ENCODE measurements around the gene TXNDC8. TPM values are rescaled to one million over a fixed set of nuclear protein-coding genes. Genes with fewer than 3 reads are reported as not detected.

Gene TXNDC8
- total and polyA plus RNA-seq, 7 experiments from 2014 or later: not detected

- no peak overlapping the region for H3K4me3 ChIP-seq (ENCODE audit: low read length)
- H3K9me3 ChIP-seq (ENCODE audit: control insufficient read depth in 2 of 3, low read length in 3 of 3): no peaks in the 10 kb centered on the region
- H3K27ac Mint-ChIP-seq: peak overlapping the region in 1 of 9 donors; percentile 2
- peaks cover 0 to 2% (median 0%) of the 10 kb centered on the region in 11 donors for H3K9me3 Mint-ChIP-seq
- H3K27ac ChIP-seq (ENCODE audit: low read depth, low read length): no peak overlapping the region
- POLR2A ChIA-PET: no interaction called here
- no peaks in the 10 kb centered on the region for H3K36me3 Mint-ChIP-seq
- peaks cover 0 to 4% (median 0%) of the 10 kb centered on the region in 7 donors for H3K4me1 Mint-ChIP-seq
- H3K4me1 ChIP-seq (ENCODE audit: control insufficient read depth in 2 of 2, insufficient read depth in 2 of 2, low read length in 2 of 2): no peaks in the 10 kb centered on the region
- H3K27me3 Mint-ChIP-seq: peaks cover 0 to 9% (median 6%) of the 10 kb centered on the region in 5 donors
- ATAC-seq (peak; percentile 41), DNase-seq (no peak)
- CTCF ChIA-PET: no interaction called here
- no peaks in the 10 kb centered on the region for H3K27me3 ChIP-seq (ENCODE audit: control insufficient read depth in 2 of 2, insufficient read depth in 2 of 2, low read length in 2 of 2)
- intact Hi-C loops (cut with micrococcal nuclease): no loop called here
- H3K36me3 ChIP-seq (ENCODE audit: control insufficient read depth in 2 of 3, insufficient read depth in 3 of 3, low read length in 3 of 3): no peaks in the 10 kb centered on the region
- no peak overlapping the region for H3K4me3 Mint-ChIP-seq
Measured at GRCh38 chr9:110329639-110330230, 7.9 kb downstream of the TXNDC8 start.

GRCh38 chr9:110328763-110329162, 8.9 kb downstream of the TXNDC8 start:
- ATAC-seq (no peak), DNase-seq (no peak)
- Histone ChIP-seq H3K4me1 (ENCODE audit: control insufficient read depth in 2 of 2, insufficient read depth in 2 of 2, low read length in 2 of 2) (no peaks in the 10 kb centered on the region), H3K27me3 (ENCODE audit: control insufficient read depth in 2 of 2, insufficient read depth in 2 of 2, low read length in 2 of 2) (no peaks in the 10 kb centered on the region), H3K9me3 (ENCODE audit: control insufficient read depth in 2 of 3, low read length in 3 of 3) (no peaks in the 10 kb centered on the region), H3K4me3 (ENCODE audit: low read length) (no peak overlapping the region), H3K27ac (ENCODE audit: low read depth, low read length) (no peak overlapping the region), H3K36me3 (ENCODE audit: control insufficient read depth in 2 of 3, insufficient read depth in 3 of 3, low read length in 3 of 3) (no peaks in the 10 kb centered on the region)
- POLR2A ChIA-PET: no interaction called here
- intact Hi-C loops (cut with micrococcal nuclease): no loop called here
- H3K4me1 Mint-ChIP-seq: peaks cover 0 to 4% (median 0%) of the 10 kb centered on the region in 7 donors
- CTCF ChIA-PET: no interaction called here
- peaks cover 0 to 2% (median 0%) of the 10 kb centered on the region in 11 donors for H3K9me3 Mint-ChIP-seq
- peaks cover 0 to 9% (median 6%) of the 10 kb centered on the region in 5 donors for H3K27me3 Mint-ChIP-seq
- H3K27ac Mint-ChIP-seq: no peak overlapping the region
- no peak overlapping the region for H3K4me3 Mint-ChIP-seq
- H3K36me3 Mint-ChIP-seq: no peaks in the 10 kb centered on the region

GRCh38 chr9:110327716-110328115, 9.9 kb downstream of the TXNDC8 start:
- H3K4me1 ChIP-seq (ENCODE audit: control insufficient read depth in 2 of 2, insufficient read depth in 2 of 2, low read length in 2 of 2): no peaks in the 10 kb centered on the region
- no peaks in the 10 kb centered on the region for H3K36me3 Mint-ChIP-seq
- H3K36me3 ChIP-seq (ENCODE audit: control insufficient read depth in 2 of 3, insufficient read depth in 3 of 3, low read length in 3 of 3): no peaks in the 10 kb centered on the region
- H3K4me3 ChIP-seq (ENCODE audit: low read length): no peak overlapping the region
- peaks cover 0 to 15% (median 4%) of the 10 kb centered on the region in 5 donors for H3K27me3 Mint-ChIP-seq
- no peaks in the 10 kb centered on the region for H3K9me3 ChIP-seq (ENCODE audit: control insufficient read depth in 2 of 3, low read length in 3 of 3)
- ChIA-PET POLR2A (no interaction called here), CTCF (no interaction called here)
- H3K27ac Mint-ChIP-seq: no peak overlapping the region
- peaks cover 0 to 2% (median 0%) of the 10 kb centered on the region in 11 donors for H3K9me3 Mint-ChIP-seq
- H3K4me1 Mint-ChIP-seq: peaks cover 0 to 6% (median 0%) of the 10 kb centered on the region in 7 donors
- DNase-seq (no peak), ATAC-seq (no peak)
- no peak overlapping the region for H3K27ac ChIP-seq (ENCODE audit: low read depth, low read length)
- no peaks in the 10 kb centered on the region for H3K27me3 ChIP-seq (ENCODE audit: control insufficient read depth in 2 of 2, insufficient read depth in 2 of 2, low read length in 2 of 2)
- H3K4me3 Mint-ChIP-seq: no peak overlapping the region
- intact Hi-C loops (cut with micrococcal nuclease): no loop called here

GRCh38 chr9:110323818-110324217, 13.8 kb downstream of the TXNDC8 start:
- Histone ChIP-seq H3K36me3 (ENCODE audit: control insufficient read depth in 2 of 3, insufficient read depth in 3 of 3, low read length in 3 of 3) (no peaks in the 10 kb centered on the region), H3K4me1 (ENCODE audit: control insufficient read depth in 2 of 2, insufficient read depth in 2 of 2, low read length in 2 of 2) (no peaks in the 10 kb centered on the region), H3K9me3 (ENCODE audit: control insufficient read depth in 2 of 3, low read length in 3 of 3) (no peaks in the 10 kb centered on the region), H3K27me3 (ENCODE audit: control insufficient read depth in 2 of 2, insufficient read depth in 2 of 2, low read length in 2 of 2) (no peaks in the 10 kb centered on the region), H3K27ac (ENCODE audit: low read depth, low read length) (no peak overlapping the region), H3K4me3 (ENCODE audit: low read length) (no peak overlapping the region)
- H3K4me1 Mint-ChIP-seq: peaks cover 0 to 2% (median 0%) of the 10 kb centered on the region in 7 donors
- peaks cover 4 to 21% (median 8%) of the 10 kb centered on the region in 5 donors for H3K27me3 Mint-ChIP-seq
- POLR2A ChIA-PET: no interaction called here
- H3K9me3 Mint-ChIP-seq: no peaks in the 10 kb centered on the region
- ATAC-seq (no peak), DNase-seq (no peak)
- CTCF ChIA-PET: no interaction called here
- no peak overlapping the region for H3K4me3 Mint-ChIP-seq
- H3K36me3 Mint-ChIP-seq: no peaks in the 10 kb centered on the region
- intact Hi-C loops (cut with micrococcal nuclease): no loop called here
- H3K27ac Mint-ChIP-seq: no peak overlapping the region

- H3K9me3 ChIP-seq (ENCODE audit: control insufficient read depth in 2 of 3, low read length in 3 of 3): no peaks in the 10 kb centered on the region
- H3K36me3 ChIP-seq (ENCODE audit: control insufficient read depth in 2 of 3, insufficient read depth in 3 of 3, low read length in 3 of 3): no peaks in the 10 kb centered on the region
- no peak overlapping the region for H3K4me3 ChIP-seq (ENCODE audit: low read length)
- ATAC-seq: no peak
- Mint-ChIP-seq H3K27me3 (peaks cover 4 to 12% (median 9%) of the 10 kb centered on the region in 5 donors), H3K4me1 (peaks cover 4 to 9% (median 8%) of the 10 kb centered on the region in 7 donors), H3K27ac (no peak overlapping the region), H3K4me3 (no peak overlapping the region), H3K9me3 (no peaks in the 10 kb centered on the region), H3K36me3 (no peaks in the 10 kb centered on the region)
- no peak for DNase-seq
- CTCF ChIA-PET: no interaction called here
- H3K27ac ChIP-seq (ENCODE audit: low read depth, low read length): no peak overlapping the region
- no peaks in the 10 kb centered on the region for H3K27me3 ChIP-seq (ENCODE audit: control insufficient read depth in 2 of 2, insufficient read depth in 2 of 2, low read length in 2 of 2)
- no peaks in the 10 kb centered on the region for H3K4me1 ChIP-seq (ENCODE audit: control insufficient read depth in 2 of 2, insufficient read depth in 2 of 2, low read length in 2 of 2)
- POLR2A ChIA-PET: no interaction called here
- intact Hi-C loops (cut with micrococcal nuclease): no loop called here
Measured at GRCh38 chr9:110320651-110321445, 16.8 kb downstream of the TXNDC8 start.

- Mint-ChIP-seq H3K36me3 (no peaks in the 10 kb centered on the region), H3K27me3 (peaks cover 4 to 12% (median 9%) of the 10 kb centered on the region in 5 donors), H3K9me3 (no peaks in the 10 kb centered on the region), H3K27ac (no peak overlapping the region), H3K4me1 (peaks cover 4 to 9% (median 8%) of the 10 kb centered on the region in 7 donors), H3K4me3 (no peak overlapping the region)
- ChIA-PET POLR2A (no interaction called here), CTCF (no interaction called here)
- DNase-seq (no peak), ATAC-seq (no peak)
- Histone ChIP-seq H3K4me3 (ENCODE audit: low read length) (no peak overlapping the region), H3K4me1 (ENCODE audit: control insufficient read depth in 2 of 2, insufficient read depth in 2 of 2, low read length in 2 of 2) (no peaks in the 10 kb centered on the region), H3K36me3 (ENCODE audit: control insufficient read depth in 2 of 3, insufficient read depth in 3 of 3, low read length in 3 of 3) (no peaks in the 10 kb centered on the region), H3K27me3 (ENCODE audit: control insufficient read depth in 2 of 2, insufficient read depth in 2 of 2, low read length in 2 of 2) (no peaks in the 10 kb centered on the region), H3K9me3 (ENCODE audit: control insufficient read depth in 2 of 3, low read length in 3 of 3) (no peaks in the 10 kb centered on the region), H3K27ac (ENCODE audit: low read depth, low read length) (no peak overlapping the region)
- intact Hi-C loops (cut with micrococcal nuclease): no loop called here
Measured at GRCh38 chr9:110319781-110320492, 17.7 kb downstream of the TXNDC8 start.

Data from naive thymus-derived CD4-positive, alpha-beta T cell (primary cell).